Right cardiac atrium (tissue), 5 donors: Measurements from ENCODE around the gene NXPH4. TPM values are rescaled to one million over a fixed set of nuclear protein-coding genes. Genes with fewer than 3 reads are reported as not detected.
A peak's percentile ranks its signal among the peaks of the same experiment; 100 is the strongest.

Source experiments
- ATAC-seq, 2 donors: fragments of 200-7000 bp; cut with Tn5 transposase; one replicate each; pipeline versions ENCODE4 v1.8.0 to v1.9.1; 2020; ENCODE audit warnings: moderate library complexity in 2 of 2, mild to moderate bottlenecking in 1 of 2
- DNase-seq, 3 donors: peaks; one replicate each; pipeline ENCODE4 v3.0.0-alpha.2; 2020
- H3K27ac ChIP-seq: one replicate; pipeline ENCODE4 v1.5.1; 2013; ENCODE audit warnings: mild to moderate bottlenecking, low read length, control low read depth, moderate library complexity
- H3K27me3 ChIP-seq: one replicate; pipeline ENCODE4 v1.6.1; 2013; ENCODE audit not compliant: control insufficient read depth, insufficient read depth
- H3K4me1 ChIP-seq: one replicate; pipeline ENCODE4 v1.6.1; 2013; ENCODE audit warnings: low read length; ENCODE audit not compliant: control insufficient read depth, insufficient read depth
- H3K4me3 ChIP-seq: one replicate; pipeline ENCODE4 v1.5.1; 2013; ENCODE audit warnings: low read length, control low read depth
- H3K9me3 ChIP-seq: one replicate; pipeline ENCODE4 v1.6.1; 2013; ENCODE audit warnings: low read length; ENCODE audit not compliant: control insufficient read depth
- WGBS: extraction: QIAGEN DNeasy Blood & Tissue Kit; methylation state at CpG from one replicate; pipeline ENCODE4 v1.1.7; 2013; 5-methylcytosine and 5-hydroxymethylcytosine counted together
- intact Hi-C, 4 donors: fragments of 100-400 bp; cut with DNase I; formaldehyde crosslinking; loops; one replicate each; pipeline versions ENCODE4 v1.11.0 to v1.14.0; 2022 to 2023
- polyA plus RNA-seq: library from polyadenylated mRNA; stranded (reverse); fragments of 200-250 nt; gene quantifications from one replicate; pipeline ENCODE4 v1.2.3, GENCODE V29; 2013
- total RNA-seq, 4 donors: library from RNA; stranded (reverse); fragmentation: NEBNext Ultra II Directional; extraction: Animal tissue kit (Norgen Biotek cat#: 25700); gene quantifications; one replicate each; pipeline ENCODE4 v1.2.1, GENCODE V29; 2021
- donor health status: healthy with polysubstance abuse.
- donor health status: DM: no; HTN: yes; CAD: no.
- donor health status: DM: no; HTN: no; CAD: no.
- donor health status: DM: no; HTN: yes; CAD: no; lungs with severe emphysema.
- donor health status: DM: yes; HTN: yes; CAD: no.

Gene NXPH4
- total and polyA plus RNA-seq, 5 donors = 0.11 to 1.2 (median 0.34) TPM; not detected in 1

GRCh38 chr12:57240926-57241401, 24.4 kb downstream of the NXPH4 start:
- Histone ChIP-seq H3K4me3 (peak overlapping the region; percentile 54), H3K9me3 (no peaks in the 10 kb centered on the region), H3K27me3 (no peaks in the 10 kb centered on the region), H3K27ac (no peak overlapping the region), H3K4me1 (peaks cover 2% of the 10 kb centered on the region)
- WGBS = 20% methylated on average over 19 of the region's 19 CpGs
- peak in 1 of 3 donors; percentile 61 for DNase-seq
- intact Hi-C loops = no loop called here
- no peak for ATAC-seq

GRCh38 chr12:57241402-57242310, 25.1 kb downstream of the NXPH4 start:
- 13% methylated on average over 48 of the region's 48 CpGs for WGBS
- Histone ChIP-seq H3K4me3 (no peak overlapping the region), H3K4me1 (peaks cover 2% of the 10 kb centered on the region), H3K27ac (no peak overlapping the region), H3K9me3 (no peaks in the 10 kb centered on the region), H3K27me3 (no peaks in the 10 kb centered on the region)
- ATAC-seq (no peak), DNase-seq (no peak)
- intact Hi-C loops = no loop called here

GRCh38 chr12:57242329-57242690, 25.7 kb downstream of the NXPH4 start:
- Histone ChIP-seq H3K27me3 (no peaks in the 10 kb centered on the region), H3K27ac (no peak overlapping the region), H3K4me1 (peaks cover 2% of the 10 kb centered on the region), H3K4me3 (peak overlapping the region; percentile 37), H3K9me3 (no peaks in the 10 kb centered on the region)
- no peak for ATAC-seq
- 4% methylated on average over 18 of the region's 18 CpGs for WGBS
- DNase-seq = peak in 2 of 3 donors; percentile 72 to 82
- intact Hi-C loops = no loop called here

GRCh38 chr12:57242691-57243454, 26.3 kb downstream of the NXPH4 start:
- peaks cover 2% of the 10 kb centered on the region for H3K4me1 ChIP-seq
- DNase-seq (peak; percentile 54 to 81 (median 80)), ATAC-seq (peak in 1 of 2 donors; percentile 1)
- no peak overlapping the region for H3K27ac ChIP-seq
- peak overlapping the region; percentile 37 for H3K4me3 ChIP-seq
- no peaks in the 10 kb centered on the region for H3K27me3 ChIP-seq
- WGBS = 3% methylated on average over 45 of the region's 45 CpGs
- H3K9me3 ChIP-seq = no peaks in the 10 kb centered on the region
- intact Hi-C loops = no loop called here

DNA sequence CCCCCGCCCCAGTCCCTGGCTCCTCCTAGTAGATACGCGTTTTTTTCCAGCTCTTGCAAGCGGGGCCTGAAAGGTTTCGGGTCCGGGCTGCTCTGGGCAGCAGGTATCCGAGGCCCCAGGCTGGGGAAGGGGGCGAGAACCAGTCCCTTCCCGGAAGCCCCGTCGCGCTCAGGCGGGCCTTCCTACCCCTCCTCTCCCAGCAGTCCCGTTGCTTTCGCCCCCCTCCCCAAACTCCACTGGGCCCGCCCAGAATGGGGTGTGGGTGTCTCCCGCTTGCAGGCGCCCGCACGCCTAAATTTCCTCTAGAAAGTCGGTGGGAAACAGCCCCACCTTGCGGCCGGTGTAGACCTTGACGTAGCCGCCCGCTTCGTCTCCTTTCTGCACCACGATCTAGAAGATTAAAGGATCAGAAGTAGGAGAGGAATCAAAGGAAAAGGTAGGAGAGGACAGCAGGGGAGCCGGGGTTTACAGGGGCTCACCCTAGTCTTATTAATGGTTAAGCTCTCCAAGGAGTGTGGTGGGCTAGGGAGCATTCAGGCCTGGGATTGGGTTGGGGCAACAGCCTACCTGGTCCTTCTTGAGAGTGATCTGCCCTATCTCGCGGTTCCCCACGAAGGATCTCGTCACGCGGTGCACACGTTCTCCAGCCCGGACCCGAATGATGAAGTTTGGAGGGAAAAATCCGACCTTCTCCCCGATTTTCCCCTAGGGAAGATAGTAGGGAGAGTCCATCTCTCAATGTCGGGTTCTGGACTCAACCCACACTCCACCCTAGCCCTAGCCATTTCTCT, 27.1 kb downstream of the NXPH4 start:
- Histone ChIP-seq H3K4me1 (peaks cover 2% of the 10 kb centered on the region), H3K27ac (no peak overlapping the region), H3K27me3 (no peaks in the 10 kb centered on the region), H3K4me3 (peak overlapping the region; percentile 37), H3K9me3 (no peaks in the 10 kb centered on the region)
- peak; percentile 11 to 19 for ATAC-seq
- intact Hi-C loops = no loop called here
- WGBS = 11% methylated on average over 41 of the region's 41 CpGs
- DNase-seq = peak; percentile 78 to 91 (median 85)

GRCh38 chr12:57244312-57244696, 27.7 kb downstream of the NXPH4 start:
- H3K27ac ChIP-seq = no peak overlapping the region
- 70% methylated on average over 6 of the region's 6 CpGs for WGBS
- DNase-seq (no peak), ATAC-seq (no peak)
- no peaks in the 10 kb centered on the region for H3K27me3 ChIP-seq
- intact Hi-C loops = no loop called here
- peaks cover 2% of the 10 kb centered on the region for H3K4me1 ChIP-seq
- no peak overlapping the region for H3K4me3 ChIP-seq
- no peaks in the 10 kb centered on the region for H3K9me3 ChIP-seq

DNA sequence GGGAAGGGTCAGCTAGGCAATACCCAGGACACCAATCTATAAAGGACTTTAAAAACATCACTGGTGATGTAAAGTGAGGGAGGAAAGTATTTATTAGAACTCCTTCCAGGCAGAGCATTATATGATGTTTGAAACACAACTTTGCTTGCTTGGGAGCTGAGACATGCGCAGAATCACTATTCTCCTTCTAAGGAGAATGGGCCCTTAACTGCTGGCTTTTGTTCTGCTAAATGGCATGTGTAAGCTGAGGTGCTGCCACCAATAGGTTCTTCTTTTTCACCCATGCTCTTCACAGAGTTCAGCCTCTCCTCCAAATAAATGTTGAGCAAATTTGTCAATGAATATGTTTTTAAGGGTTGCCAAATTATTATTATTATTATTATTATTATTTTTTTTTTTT, 30.4 kb downstream of the NXPH4 start:
- H3K4me3 ChIP-seq = no peak overlapping the region
- intact Hi-C loops = no loop called here
- WGBS = 92% methylated on average over 1 of the region's 1 CpG
- no peaks in the 10 kb centered on the region for H3K9me3 ChIP-seq
- no peaks in the 10 kb centered on the region for H3K27me3 ChIP-seq
- DNase-seq = no peak
- no peak for ATAC-seq
- H3K4me1 ChIP-seq = peaks cover 2% of the 10 kb centered on the region
- no peak overlapping the region for H3K27ac ChIP-seq

- Histone ChIP-seq H3K27ac (no peak overlapping the region), H3K4me3 (no peak overlapping the region), H3K9me3 (no peaks in the 10 kb centered on the region), H3K27me3 (no peaks in the 10 kb centered on the region), H3K4me1 (no peaks in the 10 kb centered on the region)
- intact Hi-C loops = no loop called here
- peak in 1 of 3 donors; percentile 67 for DNase-seq
- no peak for ATAC-seq
- 75% methylated on average over 7 of the region's 7 CpGs for WGBS
Measured at GRCh38 chr12:57248934-57249742, 32.5 kb downstream of the NXPH4 start.

- intact Hi-C loops = no loop called here
- Histone ChIP-seq H3K9me3 (no peaks in the 10 kb centered on the region), H3K27me3 (no peaks in the 10 kb centered on the region), H3K4me1 (no peaks in the 10 kb centered on the region), H3K4me3 (no peak overlapping the region), H3K27ac (no peak overlapping the region)
- ATAC-seq = no peak
- DNase-seq = no peak
- WGBS = 77% methylated on average over 3 of the region's 3 CpGs
Measured at GRCh38 chr12:57250541-57250940, 33.9 kb downstream of the NXPH4 start.

GRCh38 chr12:57250956-57251355, 34.4 kb downstream of the NXPH4 start, which contains the start of gene STAC3:
Gene STAC3, minus strand, starts transcription at chr12:57251187. Its CDS starts 1,551 bp downstream, at chr12:57249636.
- DNase-seq (no peak), ATAC-seq (no peak)
- Histone ChIP-seq H3K27ac (no peak within 1 kb of the TSS), H3K27me3 (no peaks in the 10 kb centered on the region), H3K4me1 (no peaks in the 10 kb centered on the region), H3K4me3 (no peak within 1 kb of the TSS), H3K9me3 (no peaks in the 10 kb centered on the region)
- 77% methylated on average over 7 of the region's 7 CpGs for WGBS
- intact Hi-C loops = no loop called here
